NT2/D1 (cell line): ENCODE results near the gene NUDT4.

Source experiments
- SUZ12 ChIP-seq: IDR thresholded peaks from 2 replicates; pipeline ENCODE4 v1.6.1; 2011; ENCODE audit not compliant: insufficient read length, insufficient read depth; ENCODE audit errors: extremely low read depth
- ZNF274 ChIP-seq: IDR thresholded peaks from 2 replicates; pipeline ENCODE4 v1.6.1; 2011; ENCODE audit warnings: mild to moderate bottlenecking, low read depth, low read length

- no peak for TF ChIP-seq ZNF274
- TF ChIP-seq SUZ12 = no peak
Observed at GRCh38 chr12:93417967-93418480, 40.3 kb downstream of the NUDT4 start.
